ENCODE data around the gene PPT1.

PPT1 gene

DNA sequence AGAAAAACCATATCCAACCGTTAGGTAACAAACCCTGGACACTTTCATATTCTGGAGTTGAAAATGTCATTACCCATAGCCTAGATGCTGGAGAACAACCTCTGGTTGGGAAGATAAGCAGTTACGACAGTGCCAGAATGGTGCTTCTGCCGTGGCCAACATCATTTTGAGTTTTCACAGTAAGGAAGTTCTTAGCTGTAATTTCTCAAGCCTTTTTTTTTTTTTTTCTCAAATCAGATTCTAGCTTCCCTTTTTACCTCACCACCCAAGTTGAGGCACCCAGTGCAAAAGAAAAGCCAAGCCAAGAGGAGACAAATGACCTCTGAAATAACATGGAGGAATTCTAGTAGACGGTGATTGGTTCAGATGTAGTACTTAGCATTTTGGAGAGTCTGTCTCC lies 21.8 kb downstream of the PPT1 start:
- H3K9me3 ChIP-seq (ENCODE audit: control insufficient read depth in 5 of 5, low read length in 5 of 5) = no peaks in the 10 kb centered on the region
- H3K4me3 ChIP-seq (ENCODE audit: low read depth in 1 of 5, low read length in 5 of 5) = no peak overlapping the region
- H3K27ac ChIP-seq (ENCODE audit: low read depth, low read length) = no peak overlapping the region
- peaks cover 38 to 59% (median 47%) of the 10 kb centered on the region in 5 donors for H3K36me3 ChIP-seq (ENCODE audit: control insufficient read depth in 5 of 5, insufficient read depth in 5 of 5, low read length in 5 of 5)
- H3K27me3 ChIP-seq (ENCODE audit: control insufficient read depth in 5 of 5, insufficient read depth in 4 of 5, low read length in 5 of 5) = no peaks in the 10 kb centered on the region
- peaks cover 0 to 18% (median 13%) of the 10 kb centered on the region in 5 donors for H3K4me1 ChIP-seq (ENCODE audit: control insufficient read depth in 5 of 5, insufficient read depth in 5 of 5, low read length in 5 of 5)
- no peak overlapping the region for H3K9ac ChIP-seq (ENCODE audit: low read length in 5 of 5)

DNA sequence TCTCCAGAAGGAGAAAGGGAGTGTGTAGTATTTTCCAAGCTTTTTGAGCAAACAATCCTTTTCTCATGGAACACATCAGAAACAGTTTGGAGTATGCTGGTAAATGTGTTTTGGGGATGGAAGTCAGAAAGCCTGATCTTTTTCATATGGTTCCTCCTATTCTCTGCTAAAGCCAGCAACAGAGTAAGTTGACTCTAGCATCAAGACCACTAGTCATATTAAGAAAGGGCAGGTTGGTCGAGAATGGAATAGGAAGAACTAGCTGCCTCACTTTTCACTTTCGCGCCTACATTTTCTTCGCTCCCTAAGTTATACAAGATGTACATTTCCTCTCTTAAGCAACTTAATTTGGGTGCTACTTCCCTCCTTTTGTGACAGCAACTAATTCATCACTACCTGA lies 24.0 kb downstream of the PPT1 start:
- peaks cover 0 to 15% (median 13%) of the 10 kb centered on the region in 5 donors for H3K4me1 ChIP-seq (ENCODE audit: control insufficient read depth in 5 of 5, insufficient read depth in 5 of 5, low read length in 5 of 5)
- no peak overlapping the region for H3K4me3 ChIP-seq (ENCODE audit: low read depth in 1 of 5, low read length in 5 of 5)
- H3K27ac ChIP-seq (ENCODE audit: low read depth, low read length) = no peak overlapping the region
- H3K36me3 ChIP-seq (ENCODE audit: control insufficient read depth in 5 of 5, insufficient read depth in 5 of 5, low read length in 5 of 5) = peaks cover 47 to 72% (median 59%) of the 10 kb centered on the region in 5 donors
- H3K9me3 ChIP-seq (ENCODE audit: control insufficient read depth in 5 of 5, low read length in 5 of 5) = no peaks in the 10 kb centered on the region
- H3K27me3 ChIP-seq (ENCODE audit: control insufficient read depth in 5 of 5, insufficient read depth in 4 of 5, low read length in 5 of 5) = no peaks in the 10 kb centered on the region
- H3K9ac ChIP-seq (ENCODE audit: low read length in 5 of 5) = no peak overlapping the region

DNA sequence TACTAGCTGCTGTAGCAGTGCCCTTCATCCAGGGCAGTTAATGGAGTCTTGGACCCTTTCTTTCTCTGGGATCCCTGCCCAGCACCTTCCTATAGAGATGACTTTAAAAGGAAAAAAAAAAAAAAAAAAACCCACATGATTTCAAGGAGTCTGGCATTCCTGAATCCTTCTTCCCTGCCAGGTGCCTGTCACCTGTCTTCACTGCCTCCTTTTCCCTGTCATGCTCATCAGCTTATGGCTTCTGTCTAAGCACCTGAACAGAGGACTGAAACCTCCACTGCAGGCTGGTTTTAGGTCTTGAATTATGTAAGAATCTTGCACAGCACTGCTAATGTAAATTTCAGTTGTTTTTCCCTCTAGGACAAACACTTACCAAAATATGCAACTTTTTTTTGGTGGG lies 24.9 kb downstream of the PPT1 start:
- Histone ChIP-seq H3K27me3 (ENCODE audit: control insufficient read depth in 5 of 5, insufficient read depth in 4 of 5, low read length in 5 of 5) (no peaks in the 10 kb centered on the region), H3K36me3 (ENCODE audit: control insufficient read depth in 5 of 5, insufficient read depth in 5 of 5, low read length in 5 of 5) (peaks cover 47 to 77% (median 69%) of the 10 kb centered on the region in 5 donors), H3K27ac (ENCODE audit: low read depth, low read length) (no peak overlapping the region), H3K9ac (ENCODE audit: low read length in 5 of 5) (no peak overlapping the region), H3K4me3 (ENCODE audit: low read depth in 1 of 5, low read length in 5 of 5) (no peak overlapping the region), H3K9me3 (ENCODE audit: control insufficient read depth in 5 of 5, low read length in 5 of 5) (no peaks in the 10 kb centered on the region), H3K4me1 (ENCODE audit: control insufficient read depth in 5 of 5, insufficient read depth in 5 of 5, low read length in 5 of 5) (peaks cover 0 to 11% (median 6%) of the 10 kb centered on the region in 5 donors)

DNA sequence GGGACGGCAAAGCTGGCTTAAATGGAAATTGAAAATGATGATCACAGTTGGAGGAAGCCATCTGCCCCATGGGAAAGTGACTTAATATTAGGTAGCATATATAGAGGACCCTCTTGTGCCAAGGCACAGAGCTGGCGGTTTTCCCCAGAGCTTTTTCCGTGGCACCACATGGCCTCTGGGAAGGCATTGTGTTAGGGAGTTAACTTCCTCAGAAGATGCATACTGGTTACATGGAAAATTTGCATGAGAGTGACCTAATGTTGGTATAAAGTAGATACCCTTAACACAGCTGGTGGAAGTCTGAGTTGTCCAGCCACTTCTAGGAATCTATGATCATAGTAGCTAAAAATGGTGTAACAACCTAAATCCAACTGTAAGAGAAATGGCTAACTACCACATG lies 29.2 kb downstream of the PPT1 start:
- Histone ChIP-seq H3K4me3 (ENCODE audit: low read depth in 1 of 5, low read length in 5 of 5) (no peak overlapping the region), H3K9me3 (ENCODE audit: control insufficient read depth in 5 of 5, low read length in 5 of 5) (no peaks in the 10 kb centered on the region), H3K4me1 (ENCODE audit: control insufficient read depth in 5 of 5, insufficient read depth in 5 of 5, low read length in 5 of 5) (peaks cover 0 to 30% (median 10%) of the 10 kb centered on the region in 5 donors), H3K9ac (ENCODE audit: low read length in 5 of 5) (no peak overlapping the region), H3K36me3 (ENCODE audit: control insufficient read depth in 5 of 5, insufficient read depth in 5 of 5, low read length in 5 of 5) (peaks cover 66 to 99% (median 97%) of the 10 kb centered on the region in 5 donors), H3K27ac (ENCODE audit: low read depth, low read length) (no peak overlapping the region), H3K27me3 (ENCODE audit: control insufficient read depth in 5 of 5, insufficient read depth in 4 of 5, low read length in 5 of 5) (no peaks in the 10 kb centered on the region)

DNA sequence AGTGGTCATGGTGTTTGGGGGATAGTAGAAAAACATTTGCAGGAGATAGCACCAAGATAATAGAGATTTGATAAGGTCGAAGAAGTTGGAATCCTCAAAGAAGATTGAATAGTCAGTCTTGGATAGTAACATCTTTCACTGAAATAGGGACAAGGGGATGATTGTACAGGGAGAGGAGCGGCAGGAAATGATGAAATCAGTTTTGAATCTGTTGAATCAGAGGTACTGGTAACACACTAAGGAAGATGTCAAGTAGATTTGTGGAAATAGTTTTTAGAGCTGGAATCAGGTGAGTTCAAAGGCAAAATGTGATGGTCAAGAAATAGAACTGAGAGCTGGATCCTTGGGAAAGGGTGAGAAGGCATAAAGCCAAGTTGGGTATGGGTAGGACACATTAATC lies 30.0 kb downstream of the PPT1 start:
- H3K9me3 ChIP-seq (ENCODE audit: control insufficient read depth in 5 of 5, low read length in 5 of 5) = no peaks in the 10 kb centered on the region
- H3K4me3 ChIP-seq (ENCODE audit: low read depth in 1 of 5, low read length in 5 of 5) = no peak overlapping the region
- no peak overlapping the region for H3K27ac ChIP-seq (ENCODE audit: low read depth, low read length)
- peak overlapping the region in 1 of 5 donors; percentile 4 for H3K9ac ChIP-seq (ENCODE audit: low read length in 5 of 5)
- peaks cover 0 to 30% (median 10%) of the 10 kb centered on the region in 5 donors for H3K4me1 ChIP-seq (ENCODE audit: control insufficient read depth in 5 of 5, insufficient read depth in 5 of 5, low read length in 5 of 5)
- H3K27me3 ChIP-seq (ENCODE audit: control insufficient read depth in 5 of 5, insufficient read depth in 4 of 5, low read length in 5 of 5) = no peaks in the 10 kb centered on the region
- peaks cover 59 to 98% (median 98%) of the 10 kb centered on the region in 5 donors for H3K36me3 ChIP-seq (ENCODE audit: control insufficient read depth in 5 of 5, insufficient read depth in 5 of 5, low read length in 5 of 5)

DNA sequence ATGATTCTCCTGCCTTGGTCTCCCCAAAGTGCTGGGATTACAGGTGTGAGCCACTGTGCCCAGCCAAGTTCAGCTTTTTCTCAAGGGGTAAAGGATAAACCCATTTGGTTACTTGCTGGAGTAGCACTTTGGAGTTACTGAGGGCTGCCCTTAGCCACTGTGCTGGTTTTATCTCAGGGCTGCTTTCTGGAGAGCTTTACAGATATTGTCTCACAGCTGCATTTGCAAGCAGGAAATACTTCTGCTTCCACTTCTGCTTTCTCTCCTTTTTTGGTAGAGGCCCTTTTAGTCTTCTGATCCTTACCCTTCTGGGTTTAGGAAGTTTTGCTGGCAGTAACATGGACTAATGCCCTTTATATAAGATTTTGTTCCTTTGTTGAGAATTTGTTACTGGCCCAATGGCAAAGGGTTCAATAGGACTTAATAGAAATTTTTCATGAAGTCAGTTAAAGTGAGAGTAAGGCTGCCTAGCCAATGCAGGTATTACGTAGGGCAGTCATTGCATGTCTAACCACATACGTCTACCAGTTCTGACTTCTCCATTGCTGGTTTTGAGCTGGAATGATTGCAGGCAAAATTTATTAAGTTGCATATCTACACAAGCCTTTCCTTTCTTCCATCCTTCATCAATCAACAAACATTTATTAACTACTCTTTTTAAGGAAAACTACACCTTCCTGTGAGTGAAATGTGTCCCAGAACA lies 32.1 kb downstream of the PPT1 start:
- H3K4me1 ChIP-seq (ENCODE audit: control insufficient read depth in 5 of 5, insufficient read depth in 5 of 5, low read length in 5 of 5) = peaks cover 0 to 48% (median 22%) of the 10 kb centered on the region in 5 donors
- H3K27me3 ChIP-seq (ENCODE audit: control insufficient read depth in 5 of 5, insufficient read depth in 4 of 5, low read length in 5 of 5) = no peaks in the 10 kb centered on the region
- peaks cover 56 to 98% (median 95%) of the 10 kb centered on the region in 5 donors for H3K36me3 ChIP-seq (ENCODE audit: control insufficient read depth in 5 of 5, insufficient read depth in 5 of 5, low read length in 5 of 5)
- no peak overlapping the region for H3K4me3 ChIP-seq (ENCODE audit: low read depth in 1 of 5, low read length in 5 of 5)
- no peaks in the 10 kb centered on the region for H3K9me3 ChIP-seq (ENCODE audit: control insufficient read depth in 5 of 5, low read length in 5 of 5)
- H3K9ac ChIP-seq (ENCODE audit: low read length in 5 of 5) = no peak overlapping the region
- H3K27ac ChIP-seq (ENCODE audit: low read depth, low read length) = peak overlapping the region; percentile 12

DNA sequence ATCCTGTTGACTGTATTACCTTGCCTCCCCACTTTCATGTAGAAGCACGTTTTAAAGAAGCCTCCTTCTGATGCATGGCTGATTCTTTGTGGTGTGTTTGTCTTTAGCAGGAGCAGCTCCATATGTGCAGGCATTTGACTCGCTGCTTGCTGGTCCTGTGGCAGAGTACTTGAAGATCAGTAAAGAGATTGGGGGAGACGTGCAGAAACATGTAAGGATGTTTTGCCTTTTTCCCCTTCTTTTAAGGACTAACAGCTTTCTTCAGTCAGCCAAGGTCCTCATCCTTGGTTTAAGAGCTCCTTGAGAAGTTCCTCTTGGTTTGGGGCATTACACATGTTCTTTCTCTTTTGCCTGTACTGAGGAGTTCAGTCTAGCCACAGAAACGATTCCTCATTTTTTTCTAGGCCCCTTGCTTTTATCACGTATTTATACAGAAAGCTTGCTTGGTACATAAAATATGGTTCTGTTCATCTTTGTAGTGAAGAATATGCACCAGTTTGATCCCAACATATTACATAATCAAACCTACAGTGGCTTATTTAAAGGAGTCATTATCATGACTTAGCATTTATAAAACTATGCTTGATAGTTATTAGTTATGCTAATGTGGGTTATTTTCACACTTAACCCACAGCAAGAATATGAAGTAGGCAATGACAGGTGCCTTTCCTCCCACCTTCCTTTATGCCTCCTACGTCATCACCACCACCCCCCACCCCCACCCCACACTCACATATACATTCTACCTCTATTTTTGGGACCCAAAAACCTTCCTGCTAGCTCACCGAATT lies 36.9 kb downstream of the PPT1 start:
- H3K27me3 ChIP-seq (ENCODE audit: control insufficient read depth in 5 of 5, insufficient read depth in 4 of 5, low read length in 5 of 5) = no peaks in the 10 kb centered on the region
- H3K4me1 ChIP-seq (ENCODE audit: control insufficient read depth in 5 of 5, insufficient read depth in 5 of 5, low read length in 5 of 5) = peaks cover 3 to 74% (median 48%) of the 10 kb centered on the region in 5 donors
- H3K4me3 ChIP-seq (ENCODE audit: low read depth in 1 of 5, low read length in 5 of 5) = peak overlapping the region in 1 of 5 donors; percentile 3
- no peaks in the 10 kb centered on the region for H3K9me3 ChIP-seq (ENCODE audit: control insufficient read depth in 5 of 5, low read length in 5 of 5)
- H3K36me3 ChIP-seq (ENCODE audit: control insufficient read depth in 5 of 5, insufficient read depth in 5 of 5, low read length in 5 of 5) = peaks cover 40 to 66% (median 59%) of the 10 kb centered on the region in 5 donors
- peak overlapping the region; percentile 58 for H3K27ac ChIP-seq (ENCODE audit: low read depth, low read length)
- H3K9ac ChIP-seq (ENCODE audit: low read length in 5 of 5) = no peak overlapping the region

DNA sequence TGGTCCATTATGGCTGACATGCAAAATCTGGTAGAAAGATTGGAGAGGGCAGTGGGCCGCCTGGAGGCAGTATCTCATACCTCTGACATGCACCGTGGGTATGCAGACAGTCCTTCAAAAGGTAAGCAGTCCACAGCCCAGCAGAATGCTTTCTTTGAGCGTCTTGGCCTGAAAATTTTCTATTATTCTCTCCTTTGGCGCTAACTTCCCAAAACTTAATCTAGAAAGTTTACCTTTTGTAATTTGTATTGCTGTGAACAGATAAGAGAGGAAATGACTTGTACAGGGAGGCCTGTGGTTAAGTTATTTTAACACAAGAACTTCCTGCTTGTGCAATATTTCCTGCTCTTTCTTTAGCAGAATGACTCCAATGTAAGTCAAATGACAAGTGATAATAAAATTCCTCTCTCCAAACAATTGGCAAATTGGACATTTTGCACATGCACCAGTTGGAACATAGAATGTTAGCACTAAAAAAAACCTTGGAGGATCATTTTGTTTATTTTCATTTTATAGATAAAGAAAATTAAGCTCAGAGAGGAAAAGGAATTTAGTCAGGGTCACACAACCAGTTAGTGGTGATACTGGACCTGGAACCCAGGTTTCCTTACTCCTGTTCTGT lies 37.6 kb downstream of the PPT1 start:
- Histone ChIP-seq H3K36me3 (ENCODE audit: control insufficient read depth in 5 of 5, insufficient read depth in 5 of 5, low read length in 5 of 5) (peaks cover 35 to 59% (median 52%) of the 10 kb centered on the region in 5 donors), H3K4me1 (ENCODE audit: control insufficient read depth in 5 of 5, insufficient read depth in 5 of 5, low read length in 5 of 5) (peaks cover 3 to 76% (median 53%) of the 10 kb centered on the region in 5 donors), H3K9me3 (ENCODE audit: control insufficient read depth in 5 of 5, low read length in 5 of 5) (no peaks in the 10 kb centered on the region), H3K9ac (ENCODE audit: low read length in 5 of 5) (no peak overlapping the region), H3K4me3 (ENCODE audit: low read depth in 1 of 5, low read length in 5 of 5) (peak overlapping the region in 2 of 5 donors; percentile 3 to 11), H3K27ac (ENCODE audit: low read depth, low read length) (peak overlapping the region; percentile 58), H3K27me3 (ENCODE audit: control insufficient read depth in 5 of 5, insufficient read depth in 4 of 5, low read length in 5 of 5) (no peaks in the 10 kb centered on the region)

DNA sequence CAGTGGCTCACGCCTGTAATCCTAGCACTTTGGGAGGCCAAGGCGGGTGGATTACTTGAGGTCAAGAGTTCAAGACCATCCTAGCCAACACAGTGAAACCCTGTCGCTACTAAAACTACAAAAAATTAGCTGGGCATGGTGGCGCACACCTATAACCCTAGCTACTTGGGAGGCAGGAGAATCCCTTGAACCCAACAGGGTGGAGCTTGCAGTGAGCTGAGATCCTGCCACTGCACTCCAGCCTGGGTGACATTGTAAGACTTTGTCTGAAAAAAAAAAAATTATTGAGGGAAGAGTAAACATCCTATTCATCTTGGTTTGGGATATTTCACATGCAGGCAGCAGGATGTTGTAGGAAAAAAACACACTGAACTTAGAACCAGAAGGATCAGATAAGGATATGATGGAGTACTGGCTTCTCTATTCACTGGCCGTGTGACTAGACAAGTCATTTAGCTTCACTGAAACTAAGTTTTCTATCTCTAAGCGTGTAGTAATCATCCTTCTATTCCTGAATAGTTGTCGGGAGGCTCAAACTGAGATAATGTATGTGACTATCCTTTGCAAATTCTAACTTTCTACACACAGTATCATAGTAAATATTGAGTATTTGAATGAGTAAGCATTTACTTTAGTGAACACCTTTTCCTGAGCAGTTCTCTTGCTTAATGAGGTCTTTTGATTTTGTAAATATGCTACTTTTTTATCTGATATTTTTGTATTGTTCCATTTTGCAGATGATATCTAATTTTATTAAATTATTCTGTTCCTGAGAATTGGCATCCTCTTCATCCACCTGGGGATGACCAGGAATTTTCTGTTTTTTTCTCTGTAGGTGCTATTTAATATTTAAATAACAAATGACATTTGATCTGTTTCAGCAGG lies 38.4 kb downstream of the PPT1 start:
- Histone ChIP-seq H3K4me3 (ENCODE audit: low read depth in 1 of 5, low read length in 5 of 5) (peak overlapping the region in 1 of 5 donors; percentile 11), H3K27me3 (ENCODE audit: control insufficient read depth in 5 of 5, insufficient read depth in 4 of 5, low read length in 5 of 5) (no peaks in the 10 kb centered on the region), H3K36me3 (ENCODE audit: control insufficient read depth in 5 of 5, insufficient read depth in 5 of 5, low read length in 5 of 5) (peaks cover 29 to 51% (median 44%) of the 10 kb centered on the region in 5 donors), H3K4me1 (ENCODE audit: control insufficient read depth in 5 of 5, insufficient read depth in 5 of 5, low read length in 5 of 5) (peaks cover 3 to 76% (median 47%) of the 10 kb centered on the region in 5 donors), H3K9me3 (ENCODE audit: control insufficient read depth in 5 of 5, low read length in 5 of 5) (no peaks in the 10 kb centered on the region), H3K9ac (ENCODE audit: low read length in 5 of 5) (no peak overlapping the region), H3K27ac (ENCODE audit: low read depth, low read length) (peak overlapping the region; percentile 58)
